ENCODE data around the gene SMURF1. TPM values are rescaled to one million over a fixed set of nuclear protein-coding genes. Genes with fewer than 3 reads are reported as not detected.

SMURF1 gene
- polyA plus RNA-seq, 1 donor from 2014 or later = 22.9 TPM

GRCh38 chr7:99010281-99010680 is 133.6 kb downstream of the SMURF1 start:
- Histone ChIP-seq H3K36me3 (ENCODE audit: insufficient read depth, low read length) (peaks cover 15% of the 10 kb centered on the region), H3K27me3 (ENCODE audit: insufficient read depth, low read depth, low read length) (no peaks in the 10 kb centered on the region)
- TF ChIP-seq EZH2 (IDR thresholded peaks at IDR 0.05; ENCODE audit: borderline replicate concordance, insufficient read depth, low read length, poor library complexity, severe bottlenecking) (no peak), EP300 (conservative IDR thresholded peaks at IDR 0.05; ENCODE audit: poor library complexity, severe bottlenecking) (no peak), SMC3 (conservative IDR thresholded peaks at IDR 0.05; ENCODE audit: poor library complexity) (no peak), MXI1 (conservative IDR thresholded peaks at IDR 0.05; ENCODE audit: poor library complexity, severe bottlenecking) (no peak), POLR2AphosphoS5 (IDR thresholded peaks at IDR 0.05) (no peak), RAD21 (conservative IDR thresholded peaks at IDR 0.05) (no peak), CTCF (IDR thresholded peaks at IDR 0.05; ENCODE audit: poor library complexity, severe bottlenecking) (no peak), REST (IDR thresholded peaks at IDR 0.05; ENCODE audit: borderline replicate concordance) (no peak), TAF1 (IDR thresholded peaks at IDR 0.05; ENCODE audit: low read depth) (no peak)

GRCh38 chr7:99008921-99009530 is 134.9 kb downstream of the SMURF1 start:
- Histone ChIP-seq H3K9ac (ENCODE audit: low read length) (no peak overlapping the region), H2AFZ (ENCODE audit: low read depth, low read length) (no peak overlapping the region), H4K20me1 (ENCODE audit: insufficient read depth) (no peaks in the 10 kb centered on the region), H3K4me2 (ENCODE audit: low read length) (no peak overlapping the region), H3K36me3 (ENCODE audit: insufficient read depth, low read length) (peaks cover 15% of the 10 kb centered on the region), H3K79me2 (replicated peaks; ENCODE audit: insufficient read depth, low read length) (no peaks in the 10 kb centered on the region), H3K27me3 (ENCODE audit: insufficient read depth, low read depth, low read length) (no peaks in the 10 kb centered on the region), H3K9me3 (ENCODE audit: low read length) (no peaks in the 10 kb centered on the region), H3K9me2 (ENCODE audit: insufficient read depth, low read length) (no peaks in the 10 kb centered on the region), H3K27ac (ENCODE audit: low read length) (no peak overlapping the region), H3K4me3 (ENCODE audit: low read length) (no peak overlapping the region), H3F3A (ENCODE audit: insufficient read depth, low read length, poor library complexity, severe bottlenecking) (no peaks in the 10 kb centered on the region)
- TF ChIP-seq CTCF (IDR thresholded peaks at IDR 0.05; ENCODE audit: poor library complexity, severe bottlenecking) (no peak), RAD21 (conservative IDR thresholded peaks at IDR 0.05) (no peak), REST (IDR thresholded peaks at IDR 0.05; ENCODE audit: borderline replicate concordance) (no peak), POLR2AphosphoS5 (IDR thresholded peaks at IDR 0.05) (no peak), EP300 (conservative IDR thresholded peaks at IDR 0.05; ENCODE audit: poor library complexity, severe bottlenecking) (no peak), SMC3 (conservative IDR thresholded peaks at IDR 0.05; ENCODE audit: poor library complexity) (no peak), EZH2 (IDR thresholded peaks at IDR 0.05; ENCODE audit: borderline replicate concordance, insufficient read depth, low read length, poor library complexity, severe bottlenecking) (no peak), MXI1 (conservative IDR thresholded peaks at IDR 0.05; ENCODE audit: poor library complexity, severe bottlenecking) (no peak), TAF1 (IDR thresholded peaks at IDR 0.05; ENCODE audit: low read depth) (no peak)

More at GRCh38 chr7:99010281-99010680, 133.6 kb downstream of the SMURF1 start:
- H3K4me2 ChIP-seq (ENCODE audit: low read length) = no peak overlapping the region
- H4K20me1 ChIP-seq (ENCODE audit: insufficient read depth) = no peaks in the 10 kb centered on the region
- H3F3A ChIP-seq (ENCODE audit: insufficient read depth, low read length, poor library complexity, severe bottlenecking) = no peaks in the 10 kb centered on the region
- H3K9me3 ChIP-seq (ENCODE audit: low read length) = no peaks in the 10 kb centered on the region
- H3K79me2 ChIP-seq (replicated peaks; ENCODE audit: insufficient read depth, low read length) = no peaks in the 10 kb centered on the region
- H3K4me3 ChIP-seq (ENCODE audit: low read length) = no peak overlapping the region
- no peak overlapping the region for H3K9ac ChIP-seq (ENCODE audit: low read length)
- no peak overlapping the region for H2AFZ ChIP-seq (ENCODE audit: low read depth, low read length)
- H3K9me2 ChIP-seq (ENCODE audit: insufficient read depth, low read length) = no peaks in the 10 kb centered on the region
- H3K27ac ChIP-seq (ENCODE audit: low read length) = no peak overlapping the region
